Measurements from ENCODE around the gene CAPN11. TPM values are rescaled to one million over a fixed set of nuclear protein-coding genes. Genes with fewer than 3 reads are reported as not detected.
A peak's percentile ranks its signal among the peaks of the same experiment; 100 is the strongest.

CAPN11 gene
- total RNA-seq, 1 donor from 2014 or later: 0.27 TPM

DNA sequence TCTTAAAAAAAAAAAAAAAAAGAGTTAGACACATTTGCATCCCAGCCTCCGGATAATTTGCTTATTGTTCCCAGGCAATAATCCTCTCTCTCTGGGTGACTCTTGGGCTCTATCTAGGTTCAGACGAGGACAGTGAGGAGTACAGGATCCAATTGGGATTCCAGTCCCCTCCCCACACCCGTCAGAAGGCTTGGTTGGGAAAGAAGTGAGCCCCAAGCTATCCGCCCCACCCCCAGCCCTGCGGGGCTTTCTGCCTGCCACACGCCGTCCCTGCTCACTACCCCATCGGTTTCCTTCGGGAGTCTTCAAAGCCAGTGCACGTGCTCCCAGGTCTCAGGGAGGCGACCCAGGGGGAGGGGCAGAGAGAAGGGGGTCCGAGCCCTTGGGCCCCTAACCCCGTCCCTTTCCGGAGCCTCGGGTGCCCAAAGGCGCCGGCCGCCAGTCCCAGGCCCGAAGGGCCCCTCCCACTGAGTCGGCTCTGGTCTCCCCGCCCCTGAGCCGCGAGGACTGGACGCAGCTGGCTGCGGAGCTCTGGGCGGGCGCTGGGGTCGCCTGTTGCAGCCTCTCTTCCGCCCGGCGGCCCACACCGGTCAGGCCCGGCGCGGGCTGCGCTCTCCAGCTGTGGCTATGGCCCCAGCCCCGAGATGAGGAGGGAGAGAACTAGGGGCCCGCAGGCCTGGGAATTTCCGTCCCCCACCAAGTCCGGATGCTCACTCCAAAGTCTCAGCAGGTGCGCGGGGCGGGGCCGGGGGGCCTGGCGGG is 60.6 kb downstream of the CAPN11 start:
- intact Hi-C loops (cut with DNase I): no loop called here
- peak; percentile 75 for ATAC-seq
- DNase-seq (ENCODE audit: missing footprints): peak; percentile 93

DNA sequence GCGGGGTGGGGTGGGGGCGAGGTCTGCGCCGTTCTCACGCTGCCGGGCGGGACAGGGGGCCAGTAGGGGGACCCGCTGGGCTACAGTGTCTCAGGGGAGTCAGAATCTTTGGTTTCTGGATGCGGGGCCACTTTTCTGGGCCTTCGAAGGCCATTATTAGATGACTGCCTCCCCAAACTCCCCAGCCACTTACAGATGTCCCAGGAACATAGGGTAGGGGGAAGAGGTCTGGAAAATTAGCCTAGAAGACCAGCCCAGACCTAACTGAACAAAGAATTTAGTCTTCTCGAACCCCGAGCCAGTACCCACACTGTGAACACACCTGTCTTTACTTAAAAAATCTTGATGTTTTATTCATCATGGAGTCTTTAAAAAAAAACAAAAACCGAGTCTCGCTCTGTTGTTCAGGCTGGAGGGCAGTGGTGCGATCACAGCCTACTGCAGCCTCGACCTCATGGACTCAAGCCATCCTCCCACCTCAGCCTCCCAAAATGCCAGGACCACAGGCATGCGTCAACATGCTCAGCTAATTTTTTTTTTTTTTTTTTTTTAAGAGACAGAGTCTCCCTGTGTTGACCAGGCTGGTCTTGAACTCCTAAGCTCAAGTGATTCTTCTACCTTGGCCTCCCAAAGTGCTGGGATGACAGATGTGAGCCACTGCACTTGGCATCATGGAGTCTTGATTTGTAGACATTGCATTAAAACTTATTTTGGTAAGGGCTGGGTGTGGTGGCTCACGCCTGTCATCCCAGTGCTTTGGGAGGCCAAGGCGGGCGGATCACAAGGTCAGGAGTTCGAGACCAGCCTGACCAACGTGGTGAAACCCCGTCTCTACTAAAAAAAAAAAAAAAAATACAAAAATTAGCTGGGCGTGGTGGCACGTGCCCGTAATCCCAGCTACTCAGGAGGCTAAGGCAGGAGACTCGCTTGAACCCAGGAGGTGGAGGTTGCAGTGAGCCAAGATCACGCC is 61.5 kb downstream of the CAPN11 start:
- ATAC-seq (no peak), DNase-seq (ENCODE audit: missing footprints) (no peak)
- intact Hi-C loops (cut with DNase I): loop anchor here (10.0 kb wide), 1 partner anchor 445 kb away; the partner anchor contains the start of gene VEGFA

DNA sequence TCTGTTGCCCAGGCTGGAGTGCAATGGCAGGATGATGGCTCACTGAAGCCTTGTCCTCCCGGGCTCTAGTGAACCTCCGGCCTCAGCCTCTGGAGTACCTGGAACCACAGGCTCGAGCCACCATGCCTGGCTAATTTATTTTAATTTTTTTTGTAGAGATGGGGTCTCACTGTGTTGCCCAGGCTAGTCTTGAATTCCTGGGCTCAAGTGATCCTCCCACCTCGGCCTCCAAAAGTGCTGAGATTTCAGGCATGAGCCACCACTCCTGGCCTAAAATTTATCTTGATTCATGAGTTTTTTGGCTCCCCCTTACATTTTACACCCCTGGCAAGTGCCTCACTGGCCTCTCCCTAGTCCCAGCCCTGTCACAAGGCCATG is 62.3 kb downstream of the CAPN11 start:
- DNase-seq (ENCODE audit: missing footprints) (no peak), ATAC-seq (no peak)
- intact Hi-C loops (cut with DNase I): loop anchor here (1.0 to 10.0 kb wide), 2 partner anchors 13 to 446 kb away; partner anchors contain the start of gene VEGFA

DNA sequence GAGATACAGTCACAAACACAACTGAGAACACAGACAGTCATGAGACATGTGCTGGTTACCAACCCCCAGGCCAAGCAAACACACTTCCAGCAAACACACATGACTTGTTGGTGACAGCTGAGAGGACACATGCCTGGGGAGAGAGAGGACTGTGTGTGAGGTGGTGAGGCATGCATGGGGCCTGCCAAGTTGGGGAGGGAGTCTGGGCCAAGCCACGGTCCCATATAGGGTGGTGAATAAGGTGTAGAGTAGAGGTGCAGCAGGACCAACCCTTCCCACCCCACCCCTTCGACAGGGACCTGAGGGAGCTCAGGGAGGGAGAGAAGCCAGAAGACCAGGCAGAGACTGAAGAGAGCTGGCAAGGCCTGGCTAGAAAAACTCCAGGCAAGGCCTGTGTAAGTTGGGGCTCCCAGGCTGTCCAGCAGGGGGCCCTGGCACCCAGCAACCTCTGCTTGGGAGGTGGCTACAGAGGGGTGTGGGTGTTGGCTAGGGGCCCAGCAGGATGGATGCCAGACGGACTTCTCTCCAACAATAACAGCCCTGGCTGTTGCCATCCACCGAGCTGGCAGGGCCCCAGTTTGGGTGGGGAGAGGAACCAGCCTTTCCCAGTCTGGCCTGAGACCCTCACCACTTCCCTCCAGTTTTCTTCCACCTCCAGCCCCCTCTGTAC is 62.8 kb downstream of the CAPN11 start:
- intact Hi-C loops (cut with DNase I): loop anchor here (1.0 to 10.0 kb wide), 2 partner anchors 13 to 447 kb away; partner anchors contain the start of gene VEGFA
- DNase-seq (ENCODE audit: missing footprints): peak; percentile 92
- ATAC-seq: peak; percentile 62

DNA sequence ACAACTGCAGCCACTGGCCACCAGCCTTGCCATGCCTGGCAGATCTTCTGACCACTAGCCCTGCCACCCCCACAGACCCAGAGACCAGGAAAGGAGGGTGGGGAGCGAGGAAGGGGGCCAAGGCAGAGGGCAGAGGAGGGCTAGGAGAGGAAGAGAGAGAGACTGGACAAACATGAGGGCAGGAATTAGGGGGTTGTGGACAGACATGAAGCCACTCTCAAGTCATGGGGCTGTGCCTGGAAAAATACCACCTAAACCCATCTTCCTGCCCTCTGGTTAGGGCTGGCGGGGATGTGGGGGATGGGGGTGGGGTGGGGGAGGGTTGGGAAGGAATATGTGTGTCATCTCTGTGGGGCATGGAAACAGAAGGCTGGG is 63.3 kb downstream of the CAPN11 start:
- no peak for DNase-seq (ENCODE audit: missing footprints)
- intact Hi-C loops (cut with DNase I): loop anchor here (1.0 to 10.0 kb wide), 2 partner anchors 12 to 447 kb away; partner anchors contain the start of gene VEGFA
- ATAC-seq: no peak

DNA sequence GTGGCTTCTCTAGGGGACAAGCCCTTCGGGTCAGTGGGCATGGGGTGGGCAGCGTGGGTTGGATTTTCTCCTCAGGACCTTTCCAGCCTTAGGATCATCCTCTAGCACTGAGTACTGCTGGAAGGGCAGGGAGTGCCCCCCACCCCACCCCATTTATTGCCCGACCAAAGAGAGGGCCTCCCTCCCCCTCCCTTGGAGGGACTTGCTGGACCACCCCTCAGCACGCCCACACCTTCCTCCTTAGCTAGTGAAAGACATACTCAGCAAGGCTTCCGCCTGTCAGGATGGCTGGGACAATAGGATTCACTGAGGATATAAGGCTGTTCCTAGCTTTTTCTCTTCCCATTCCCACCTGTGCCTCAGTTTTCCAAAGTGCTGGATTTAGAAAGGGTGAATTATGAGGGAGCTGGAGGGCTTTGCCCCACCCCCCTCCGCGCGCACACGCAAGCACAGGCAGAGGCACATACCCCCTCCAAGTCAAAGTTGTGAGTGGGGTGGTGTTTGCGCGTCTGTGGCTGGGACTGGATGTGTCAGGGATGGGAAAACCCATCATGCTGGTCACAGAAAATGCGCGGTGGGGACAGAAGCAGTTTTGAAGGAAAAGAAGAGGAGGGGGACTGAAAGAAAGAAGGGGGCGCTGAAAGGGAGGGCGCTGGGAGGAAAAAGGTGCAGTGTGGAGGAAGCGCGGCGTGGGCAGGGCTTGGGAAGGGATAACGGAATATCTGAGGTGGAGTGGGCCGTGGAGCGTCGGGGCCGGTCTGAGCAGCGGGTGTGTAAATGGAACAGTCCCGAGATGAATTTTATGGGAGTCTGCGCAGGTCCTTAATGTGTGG is 64.1 kb downstream of the CAPN11 start:
- peak; percentile 73 for DNase-seq (ENCODE audit: missing footprints)
- intact Hi-C loops (cut with DNase I): loop anchor here (10.0 kb wide), 1 partner anchor 448 kb away; the partner anchor contains the start of gene VEGFA
- ATAC-seq: no peak

DNA sequence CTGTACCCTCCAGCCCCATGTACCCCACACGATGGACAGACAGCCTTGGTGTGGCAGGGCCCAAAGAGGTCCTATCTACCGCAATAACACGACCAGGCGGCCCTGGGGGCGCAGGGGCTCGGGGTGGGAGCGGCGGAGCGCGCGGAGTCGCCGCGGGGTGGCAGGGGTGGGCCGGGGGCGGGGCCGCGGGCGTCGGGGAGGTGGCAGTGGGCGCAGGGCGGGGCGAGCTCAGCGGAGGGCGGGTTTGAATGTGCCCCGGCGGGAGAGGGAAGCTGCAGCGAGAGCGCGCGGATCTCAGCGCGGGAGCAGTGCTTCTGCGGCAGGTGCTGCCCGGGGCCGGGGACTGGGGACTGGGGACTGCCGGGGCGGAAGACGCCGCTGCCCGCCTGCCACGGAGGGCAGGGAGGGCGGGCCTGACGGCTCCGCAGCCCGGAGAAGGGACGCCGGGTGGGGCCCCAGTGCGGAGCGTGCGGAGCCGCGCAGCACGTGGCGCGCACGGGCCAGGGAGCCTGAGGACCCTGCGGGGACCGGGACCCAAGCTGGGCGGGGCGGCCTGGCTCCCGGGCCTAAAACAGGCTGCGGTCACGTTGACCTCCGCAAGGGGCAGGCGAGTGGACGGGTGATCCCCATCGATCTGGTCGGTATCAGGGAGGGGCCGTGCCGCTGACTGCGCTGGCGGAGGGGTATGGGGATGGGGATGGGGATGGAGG is 64.9 kb downstream of the CAPN11 start, which contains the start of gene SLC29A1:
Gene SLC29A1, plus strand, starts transcription at position 277 of the 710 bp plus-strand sequence. CDS start 3,719 bp downstream, outside the sequence.
- intact Hi-C loops (cut with DNase I): loop anchor here (10.0 kb wide), 1 partner anchor 449 kb away; the partner anchor contains the start of gene VEGFA
- DNase-seq (ENCODE audit: missing footprints): peak; percentile 87

DNA sequence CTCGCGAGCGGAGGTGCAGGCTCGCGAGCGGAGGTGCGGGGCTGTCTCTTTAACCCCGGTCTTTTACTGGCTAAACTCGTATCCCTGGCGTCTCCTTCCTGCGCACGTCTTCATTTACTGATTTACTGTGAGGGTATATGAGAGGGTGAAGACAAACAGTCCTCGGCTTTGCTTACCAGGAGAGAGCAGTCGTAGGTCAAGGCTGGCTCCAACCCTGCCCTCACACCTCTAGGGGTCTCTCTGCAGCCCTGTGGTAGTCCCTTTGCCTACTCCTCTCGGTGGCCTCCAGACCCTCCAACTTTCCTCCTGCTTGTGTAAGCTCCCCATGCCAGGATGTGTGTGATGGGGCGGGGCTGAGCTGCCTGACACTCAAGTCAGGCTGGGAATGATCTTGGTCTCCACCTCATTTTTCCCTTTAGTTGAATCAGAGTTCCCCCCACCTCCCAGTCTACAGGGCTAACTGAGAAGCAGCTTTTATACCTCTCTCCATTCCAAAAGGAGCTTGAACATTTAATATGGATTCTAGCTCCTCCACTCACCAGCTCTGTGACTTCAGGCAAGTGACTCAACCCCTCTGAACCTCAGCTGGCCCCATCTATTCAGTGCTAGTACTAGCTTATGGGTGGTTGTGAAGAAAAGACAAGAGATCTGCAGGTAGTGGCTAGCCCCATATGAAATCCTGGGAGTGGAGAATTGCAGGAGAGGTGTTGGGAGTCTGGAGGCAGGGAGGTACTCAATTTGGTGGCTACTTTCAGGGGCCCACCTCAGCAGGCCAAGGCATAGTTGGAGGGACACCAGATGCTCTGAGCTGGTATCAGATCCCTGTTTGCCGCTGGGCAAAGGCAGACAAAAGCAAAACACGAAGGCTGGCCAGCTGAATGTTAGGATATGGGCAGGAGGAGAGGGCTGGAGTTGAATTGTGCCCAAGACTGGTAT is 65.7 kb downstream of the CAPN11 start:
- DNase-seq (ENCODE audit: missing footprints) (no peak), ATAC-seq (no peak)
- intact Hi-C loops (cut with DNase I): loop anchor here (10.0 kb wide), 1 partner anchor 449 kb away; the partner anchor contains the start of gene VEGFA

More for the DNA sequence above, 64.9 kb downstream of the CAPN11 start, which contains the start of gene SLC29A1:
- peak; percentile 28 for ATAC-seq

DNA sequence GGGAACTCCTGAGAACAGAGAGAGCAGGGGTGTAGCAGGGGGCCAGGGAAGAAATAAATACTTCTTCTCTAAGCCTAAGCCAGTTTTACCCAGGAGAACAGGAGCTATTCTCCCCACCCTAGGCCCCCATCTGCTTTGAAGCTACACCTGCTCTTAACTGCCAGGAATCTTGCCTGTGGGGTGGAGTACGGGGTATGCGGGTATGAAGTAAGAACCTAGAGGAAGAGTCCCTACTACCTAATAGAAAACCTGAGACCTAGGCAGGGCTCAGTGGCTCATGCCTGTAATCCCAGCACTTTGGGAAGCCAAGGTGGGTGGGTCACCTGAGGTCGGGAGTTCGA is 66.3 kb downstream of the CAPN11 start:
- intact Hi-C loops (cut with DNase I): loop anchor here (10.0 kb wide), 1 partner anchor 450 kb away; the partner anchor contains the start of gene VEGFA
- no peak for ATAC-seq
- no peak for DNase-seq (ENCODE audit: missing footprints)

DNA sequence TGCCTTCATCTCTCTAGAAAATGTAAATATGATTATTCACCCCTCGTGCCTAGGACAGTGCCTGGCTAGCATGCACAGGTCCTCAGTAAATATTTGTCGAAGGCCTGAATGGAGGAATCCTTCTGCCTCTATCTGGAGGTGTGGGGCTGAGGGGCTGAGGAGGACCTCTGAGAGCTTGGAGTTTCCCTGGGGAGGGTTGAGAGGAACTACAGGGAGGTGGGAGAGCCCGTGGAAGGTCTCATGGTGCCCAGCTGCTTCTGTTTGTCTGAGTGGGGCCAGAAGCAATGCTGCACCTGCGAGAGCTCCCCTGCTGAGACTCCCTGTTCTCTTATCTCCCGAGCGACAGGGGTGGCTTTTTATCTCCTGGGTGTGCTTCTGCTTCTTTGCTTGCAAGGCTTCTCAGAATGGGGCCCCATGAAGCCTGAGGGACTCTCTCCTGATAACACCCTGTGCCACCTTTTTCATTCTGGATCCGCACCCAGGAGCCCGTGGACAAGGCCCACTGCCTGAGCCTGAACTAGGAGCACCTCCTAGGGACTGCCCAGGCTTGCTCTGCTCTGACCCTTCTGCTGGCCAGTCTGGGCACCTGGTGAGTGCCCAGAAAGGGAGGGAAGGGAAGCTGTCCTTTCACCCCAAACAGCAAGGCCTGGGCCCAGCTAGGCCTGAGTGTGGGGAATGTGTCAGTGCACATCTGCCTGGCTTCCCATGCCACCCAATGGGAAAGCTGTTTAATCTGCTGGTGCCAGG is 67.1 kb downstream of the CAPN11 start:
- no peak for DNase-seq (ENCODE audit: missing footprints)
- ATAC-seq: no peak
- intact Hi-C loops (cut with DNase I): loop anchor here (10.0 kb wide), 1 partner anchor 451 kb away; the partner anchor contains the start of gene VEGFA

DNA sequence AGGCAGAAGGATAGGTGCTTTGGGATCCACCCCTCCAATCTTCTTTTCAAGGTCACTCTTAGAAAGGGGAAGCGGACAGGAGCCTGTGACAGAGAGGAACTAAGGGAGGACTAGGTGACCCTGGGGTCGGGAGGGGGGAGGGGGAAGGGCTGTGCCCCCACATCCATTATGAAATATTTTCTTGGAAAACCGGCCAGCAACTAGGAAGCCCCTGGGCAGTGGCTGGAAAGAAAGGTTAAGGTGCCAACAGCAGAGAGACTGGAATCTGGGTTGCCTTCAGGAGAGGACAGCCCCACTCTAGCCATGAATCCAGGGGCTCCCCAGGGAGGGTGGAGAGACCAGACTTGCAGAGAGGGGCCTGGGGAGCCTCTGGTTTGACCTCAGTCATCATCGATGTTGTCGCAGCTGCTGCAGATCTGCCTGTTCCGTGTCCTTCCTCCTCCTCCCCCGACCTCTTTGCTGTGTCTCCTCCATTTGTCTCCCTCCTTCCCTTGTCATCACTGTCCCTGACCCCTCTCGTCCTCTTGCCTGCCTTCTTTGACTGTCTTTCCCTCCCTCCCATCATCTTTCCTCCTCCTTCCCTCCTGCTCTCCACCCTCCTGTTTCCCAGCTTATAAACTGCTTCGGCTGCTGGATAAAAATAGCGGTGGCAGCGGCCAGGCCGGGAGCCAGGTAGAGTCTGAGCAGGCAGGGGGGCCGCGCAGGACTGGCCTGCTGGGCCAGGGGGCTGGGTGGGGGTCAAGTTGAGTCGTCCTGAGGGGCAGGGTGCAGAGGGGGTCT is 67.9 kb downstream of the CAPN11 start:
- peak; percentile 74 for DNase-seq (ENCODE audit: missing footprints)
- ATAC-seq: peak; percentile 23
- intact Hi-C loops (cut with DNase I): loop anchor here (10.0 kb wide), 1 partner anchor 452 kb away; the partner anchor contains the start of gene VEGFA

DNA sequence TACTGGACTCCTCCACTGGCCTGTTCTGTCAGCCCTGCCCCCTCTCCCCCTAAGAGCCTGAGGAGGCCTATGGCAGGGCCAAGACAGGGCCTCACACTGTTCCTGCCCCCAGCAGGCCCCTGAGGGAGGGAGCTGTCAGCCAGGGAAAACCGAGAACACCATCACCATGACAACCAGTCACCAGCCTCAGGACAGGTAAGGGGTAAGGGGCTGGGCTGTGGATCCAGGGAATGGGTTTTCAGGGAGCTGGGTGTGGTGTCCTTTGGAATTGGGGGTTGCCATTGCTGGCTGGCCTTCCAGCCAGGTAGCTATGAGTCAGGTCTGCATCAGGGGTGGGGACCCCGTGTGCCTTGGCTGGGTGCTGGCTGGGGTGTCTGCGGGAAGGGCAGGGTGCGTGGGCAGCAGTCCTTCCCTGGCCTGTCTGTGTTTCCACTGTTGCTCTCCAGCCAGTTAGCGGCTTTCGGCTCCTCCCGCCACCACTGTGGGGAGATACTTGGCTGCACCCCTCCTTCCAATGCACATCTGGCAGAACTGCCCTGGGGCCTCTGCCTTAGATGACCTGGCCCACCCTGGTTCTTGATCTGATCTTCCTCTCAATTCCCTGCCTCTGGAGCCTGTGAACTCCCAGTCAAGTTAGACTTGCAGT is 68.7 kb downstream of the CAPN11 start:
- ATAC-seq (peak; percentile 7), DNase-seq (ENCODE audit: missing footprints) (no peak)
- intact Hi-C loops (cut with DNase I): loop anchor here (10.0 kb wide), 1 partner anchor 452 kb away; the partner anchor contains the start of gene VEGFA

DNA sequence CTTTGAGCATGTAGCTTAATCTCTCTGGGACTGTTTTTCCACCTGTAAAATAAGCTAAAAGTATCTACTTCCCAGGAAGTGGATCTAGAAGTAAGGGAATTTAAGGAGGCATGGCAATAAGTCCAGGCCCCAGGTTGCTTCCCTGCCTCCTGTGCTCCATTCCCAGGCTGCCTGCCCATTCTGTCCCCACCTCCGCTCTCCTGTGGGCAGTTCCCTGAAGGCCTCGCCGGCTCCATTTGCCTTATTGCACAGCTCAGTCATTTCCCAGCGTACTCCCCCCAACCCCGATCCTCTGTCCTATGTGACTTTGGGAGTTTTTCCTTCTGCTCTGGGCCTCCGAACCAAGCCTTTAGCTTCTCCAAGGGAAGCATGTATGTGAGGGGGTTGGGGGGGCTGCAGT is 69.4 kb downstream of the CAPN11 start:
- intact Hi-C loops (cut with DNase I): loop anchor here (10.0 kb wide), 1 partner anchor 453 kb away; the partner anchor contains the start of gene VEGFA
- DNase-seq (ENCODE audit: missing footprints) (no peak), ATAC-seq (no peak)

DNA sequence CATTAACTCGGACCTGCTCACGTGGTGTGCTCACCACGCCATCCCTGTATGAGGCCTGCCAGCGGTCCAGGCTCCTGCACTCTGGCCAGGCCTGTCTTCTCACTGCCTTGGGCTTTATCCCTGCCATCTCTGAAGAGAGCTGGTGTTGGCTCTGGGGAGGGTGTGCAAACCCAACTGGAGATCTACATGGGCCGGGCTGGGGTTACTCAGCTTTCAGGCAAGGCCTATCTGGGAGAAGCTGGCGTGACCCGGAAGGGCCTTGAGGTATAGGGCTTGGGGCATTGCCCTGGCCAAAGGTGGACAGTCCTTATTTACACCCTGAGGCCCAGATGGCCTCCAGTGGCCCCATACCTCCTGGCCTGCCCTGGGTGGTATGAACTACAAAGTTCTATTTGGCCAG is 69.8 kb downstream of the CAPN11 start:
- intact Hi-C loops (cut with DNase I): loop anchor here (10.0 kb wide), 1 partner anchor 454 kb away; the partner anchor contains the start of gene VEGFA
- DNase-seq (ENCODE audit: missing footprints) (no peak), ATAC-seq (no peak)
